ENCODE results near the gene PANK1.

DNA sequence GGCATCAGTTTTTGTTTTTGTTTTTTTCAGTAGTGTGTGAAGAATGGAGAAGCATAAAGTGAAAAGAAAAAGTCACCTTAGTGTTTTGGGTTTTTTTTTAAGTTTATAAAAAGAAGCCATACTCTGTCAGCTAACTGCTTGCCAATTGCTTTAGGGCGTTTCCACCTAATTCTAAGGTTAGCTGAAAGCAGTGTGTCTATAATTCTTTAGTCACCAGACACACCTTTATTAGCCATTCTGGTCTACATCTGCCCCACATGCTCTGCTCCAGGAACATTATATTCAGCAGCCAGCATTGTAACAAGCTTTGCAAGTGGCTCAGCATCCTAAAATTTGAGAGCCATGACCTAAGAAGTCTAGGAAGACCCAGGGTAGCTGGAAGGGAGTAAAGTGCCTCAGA lies 95.5 kb downstream of the PANK1 start:
- TF ChIP-seq, protein P1, sequence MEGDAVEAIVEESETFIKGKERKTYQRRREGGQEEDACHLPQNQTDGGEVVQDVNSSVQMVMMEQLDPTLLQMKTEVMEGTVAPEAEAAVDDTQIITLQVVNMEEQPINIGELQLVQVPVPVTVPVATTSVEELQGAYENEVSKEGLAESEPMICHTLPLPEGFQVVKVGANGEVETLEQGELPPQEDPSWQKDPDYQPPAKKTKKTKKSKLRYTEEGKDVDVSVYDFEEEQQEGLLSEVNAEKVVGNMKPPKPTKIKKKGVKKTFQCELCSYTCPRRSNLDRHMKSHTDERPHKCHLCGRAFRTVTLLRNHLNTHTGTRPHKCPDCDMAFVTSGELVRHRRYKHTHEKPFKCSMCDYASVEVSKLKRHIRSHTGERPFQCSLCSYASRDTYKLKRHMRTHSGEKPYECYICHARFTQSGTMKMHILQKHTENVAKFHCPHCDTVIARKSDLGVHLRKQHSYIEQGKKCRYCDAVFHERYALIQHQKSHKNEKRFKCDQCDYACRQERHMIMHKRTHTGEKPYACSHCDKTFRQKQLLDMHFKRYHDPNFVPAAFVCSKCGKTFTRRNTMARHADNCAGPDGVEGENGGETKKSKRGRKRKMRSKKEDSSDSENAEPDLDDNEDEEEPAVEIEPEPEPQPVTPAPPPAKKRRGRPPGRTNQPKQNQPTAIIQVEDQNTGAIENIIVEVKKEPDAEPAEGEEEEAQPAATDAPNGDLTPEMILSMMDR (IDR thresholded peaks at IDR 0.05; ENCODE audit: poor library complexity), result no peak
- no peak for TF ChIP-seq EZH2 (IDR thresholded peaks at IDR 0.05; ENCODE audit: borderline replicate concordance)
